Measurements from ENCODE around the gene RFLNA. TPM values are rescaled to one million over a fixed set of nuclear protein-coding genes. Genes with fewer than 3 reads are reported as not detected.

The RFLNA gene
- total RNA-seq, 1 experiment from 2014 or later, result 10.6 TPM

- Mint-ChIP-seq H3K27ac (peak overlapping the region in 1 of 3 experiments; percentile 29; a peak in 1 of 7 replicates), H3K4me3 (no peak overlapping the region), H3K36me3 (ENCODE audit: insufficient read depth in 1 of 3, low read depth in 3 of 3) (peaks cover 10 to 63% (median 61%) of the 10 kb centered on the region in 3 experiments; a peak in 6 of 7 replicates), H3K4me1 (no peaks in the 10 kb centered on the region), H3K9me3 (no peaks in the 10 kb centered on the region), H3K27me3 (ENCODE audit: low read depth) (peaks cover 2% of the 10 kb centered on the region; the same call in 1 of the 2 replicates)
- Histone ChIP-seq H3K9ac (ENCODE audit: extremely low read depth, insufficient read length, low read length) (no peak overlapping the region), H2BK120ac (ENCODE audit: low read depth, low read length, poor library complexity, severe bottlenecking) (no peak overlapping the region), H2BK12ac (ENCODE audit: insufficient read length, low read depth, low read length) (no peak overlapping the region), H2AK5ac (ENCODE audit: insufficient read length, low read length) (no peak overlapping the region), H3K4me2 (ENCODE audit: insufficient read depth, insufficient read length, low read length) (no peak overlapping the region), H2AFZ (ENCODE audit: low read length) (no peak overlapping the region), H3K27me3 (ENCODE audit: insufficient read depth, low read length) (no peaks in the 10 kb centered on the region), H3K14ac (ENCODE audit: insufficient read depth, low read length) (no peak overlapping the region), H3K23me2 (ENCODE audit: insufficient read length, low read depth, low read length, poor library complexity, severe bottlenecking) (no peaks in the 10 kb centered on the region), H3T11ph (ENCODE audit: low read length) (no peak overlapping the region), H2BK15ac (ENCODE audit: low read depth, low read length) (no peak overlapping the region), H3K4me1 (ENCODE audit: insufficient read depth, low read length) (no peaks in the 10 kb centered on the region), H4K20me1 (ENCODE audit: control insufficient read depth, insufficient read depth, insufficient read length) (no peaks in the 10 kb centered on the region), H3K9me3 (ENCODE audit: control insufficient read depth, low read depth, low read length) (no peaks in the 10 kb centered on the region), H2BK20ac (ENCODE audit: low read depth, low read length, poor library complexity, severe bottlenecking) (no peak overlapping the region), H3K79me2 (ENCODE audit: insufficient read depth, low read length) (no peaks in the 10 kb centered on the region), H3K23ac (ENCODE audit: insufficient read length, low read depth, low read length) (no peak overlapping the region), H3K27ac (ENCODE audit: insufficient read length, low read depth, low read length) (no peak overlapping the region), H3K18ac (ENCODE audit: insufficient read length, low read depth, low read length) (no peak overlapping the region), H4K8ac (replicated peaks; ENCODE audit: insufficient read length, low read depth, low read length) (no peak overlapping the region), H3K56ac (ENCODE audit: insufficient read length, low read depth, low read length) (no peak overlapping the region), H4K5ac (ENCODE audit: insufficient read length, low read depth, low read length) (no peak overlapping the region), H3K4ac (ENCODE audit: low read depth, low read length) (no peak overlapping the region), H2BK5ac (ENCODE audit: insufficient read length, low read length) (no peak overlapping the region), H4K91ac (ENCODE audit: insufficient read length, low read depth, low read length) (no peak overlapping the region), H3K79me1 (ENCODE audit: insufficient read depth, low read depth, low read length, poor library complexity, severe bottlenecking) (no peaks in the 10 kb centered on the region)
- WGBS (ENCODE audit: extremely low coverage, insufficient read length, low lambda C conversion rate), result no CpG with 5 or more reads among the region's 21 CpGs
- no peak for DNase-seq
- TF ChIP-seq CTCF (conservative IDR thresholded peaks at IDR 0.05), result no peak
Measured at GRCh38 chr12:124335426-124336183, 40.7 kb downstream of the RFLNA start.
